GM06990 (cell line): ENCODE measurements around the gene FEM1B.

Experiments
- DNase-seq: peaks from one replicate; pipeline ENCODE4 v3.0.0-alpha.2; 2011; ENCODE audit not compliant: insufficient read length; ENCODE audit errors: extremely low read depth
- H3K27me3 ChIP-seq: replicated peaks from 2 replicates; pipeline ENCODE4 v1.6.0; 2011; ENCODE audit warnings: low read length; ENCODE audit not compliant: control insufficient read depth, insufficient read depth
- H3K36me3 ChIP-seq: 2 replicates; pipeline ENCODE4 v1.5.1; 2011; ENCODE audit warnings: low read length; ENCODE audit not compliant: control insufficient read depth, insufficient read depth
- H3K4me3 ChIP-seq: replicated peaks from 2 replicates; pipeline ENCODE4 v1.5.1; 2011; ENCODE audit warnings: low read depth, mild to moderate bottlenecking, control low read depth, low read length
- CTCF ChIP-seq: IDR thresholded peaks from 2 replicates; pipeline ENCODE4 v1.5.1; 2011; ENCODE audit warnings: low read length, control low read depth, mild to moderate bottlenecking, inconsistent platforms; ENCODE audit not compliant: insufficient read depth, poor library complexity, severe bottlenecking

FEM1B gene

GRCh38 chr15:68252925-68253534 is 24.5 kb upstream of the FEM1B start:
- no peaks in the 10 kb centered on the region for H3K27me3 ChIP-seq
- no peak overlapping the region for H3K4me3 ChIP-seq
- H3K36me3 ChIP-seq, result no peaks in the 10 kb centered on the region
- peak; percentile 15 for DNase-seq
- TF ChIP-seq CTCF, result peak; percentile 86

- peak overlapping the region; percentile 30 for H3K4me3 ChIP-seq
- no peak for TF ChIP-seq CTCF
- peak; percentile 45 for DNase-seq
- H3K36me3 ChIP-seq, result no peaks in the 10 kb centered on the region
- no peaks in the 10 kb centered on the region for H3K27me3 ChIP-seq
Observed at GRCh38 chr15:68256675-68257450, 20.7 kb upstream of the FEM1B start.

GRCh38 chr15:68258692-68259091 is 18.9 kb upstream of the FEM1B start:
- no peaks in the 10 kb centered on the region for H3K27me3 ChIP-seq
- H3K4me3 ChIP-seq, result no peak overlapping the region
- TF ChIP-seq CTCF, result no peak
- no peak for DNase-seq
- no peaks in the 10 kb centered on the region for H3K36me3 ChIP-seq

GRCh38 chr15:68259883-68260282 is 17.7 kb upstream of the FEM1B start:
- Histone ChIP-seq H3K4me3 (no peak overlapping the region), H3K27me3 (no peaks in the 10 kb centered on the region), H3K36me3 (no peaks in the 10 kb centered on the region)
- no peak for TF ChIP-seq CTCF
- no peak for DNase-seq

- Histone ChIP-seq H3K4me3 (no peak overlapping the region), H3K36me3 (no peaks in the 10 kb centered on the region), H3K27me3 (no peaks in the 10 kb centered on the region)
- TF ChIP-seq CTCF, result no peak
- DNase-seq, result no peak
Observed at GRCh38 chr15:68261241-68261640, 16.3 kb upstream of the FEM1B start.

GRCh38 chr15:68261980-68262379 is 15.6 kb upstream of the FEM1B start:
- H3K4me3 ChIP-seq, result no peak overlapping the region
- no peaks in the 10 kb centered on the region for H3K27me3 ChIP-seq
- TF ChIP-seq CTCF, result no peak
- DNase-seq, result no peak
- no peaks in the 10 kb centered on the region for H3K36me3 ChIP-seq
